HepG2 (cell line): ENCODE results near the gene GIPC1. TPM values are rescaled to one million over a fixed set of nuclear protein-coding genes. Genes with fewer than 3 reads are reported as not detected.
A peak's percentile ranks its signal among the peaks of the same experiment; 100 is the strongest.

Source experiments
- ARHGAP35 ChIP-seq: sonication (generic); formaldehyde crosslinking; IDR thresholded peaks from 2 replicates; pipeline ENCODE4 v1.9.0; 2022; ENCODE audit warnings: mild to moderate bottlenecking, inconsistent platforms, moderate library complexity, missing genetic modification reagents, borderline replicate concordance
- ARID4A ChIP-seq: sonication (generic); formaldehyde crosslinking; IDR thresholded peaks from 2 replicates; pipeline ENCODE4 v1.5.0; 2020; ENCODE audit warnings: mild to moderate bottlenecking, missing genetic modification reagents, borderline replicate concordance
- BRCA1 ChIP-seq: sonication (generic); formaldehyde crosslinking; IDR thresholded peaks from 2 replicates; pipeline ENCODE4 v1.4.0; 2020; ENCODE audit warnings: missing genetic modification reagents
- BRD4 ChIP-seq: sonication (generic); formaldehyde crosslinking; IDR thresholded peaks from 2 replicates; pipeline ENCODE4 v1.4.0; 2020; ENCODE audit warnings: missing genetic modification reagents
- CHCHD3 ChIP-seq: sonication (generic); formaldehyde crosslinking; IDR thresholded peaks from 2 replicates; pipeline ENCODE4 v1.8.0; 2022; ENCODE audit warnings: mild to moderate bottlenecking, missing genetic modification reagents, moderate library complexity
- ERF ChIP-seq: IDR thresholded peaks from 2 replicates; pipeline ENCODE4 v1.6.1; 2018; ENCODE audit warnings: missing biosample characterization, missing genetic modification reagents
- MAZ ChIP-seq, 2 experiments: sonication (generic) in 1 of 2; formaldehyde crosslinking in 1 of 2; IDR thresholded peaks; 2 replicates each; pipeline versions ENCODE4 v1.5.0 to v1.6.1; 2012 to 2020; ENCODE audit warnings: low read depth in 2 of 2, mild to moderate bottlenecking in 2 of 2, borderline replicate concordance in 1 of 2, improper control_type of control experiment in 1 of 2, low read length in 1 of 2, missing genetic modification reagents in 1 of 2, moderate library complexity in 1 of 2
- NKX3-1 ChIP-seq: sonication (generic); formaldehyde crosslinking; IDR thresholded peaks from 2 replicates; pipeline ENCODE4 v1.5.0; 2020; ENCODE audit warnings: missing genetic modification reagents
- TAF15 ChIP-seq: fragments of 200-400 bp; formaldehyde crosslinking; IDR thresholded peaks from one replicate; pipeline ENCODE4 v1.6.1; 2018; ENCODE audit warnings: mild to moderate bottlenecking, low read depth, low read length; ENCODE audit not compliant: poor library complexity, severe bottlenecking
- TERF1 ChIP-seq: sonication (generic); formaldehyde crosslinking; IDR thresholded peaks from 2 replicates; pipeline ENCODE4 v1.8.0; 2022; ENCODE audit warnings: mild to moderate bottlenecking, missing genetic modification reagents, moderate library complexity
- TFAP4 ChIP-seq: sonication (generic); IDR thresholded peaks from 2 replicates; pipeline ENCODE4 v1.6.1; 2016; ENCODE audit warnings: low read depth, borderline replicate concordance
- TRIM24 ChIP-seq: sonication (generic); formaldehyde crosslinking; IDR thresholded peaks from 2 replicates; pipeline ENCODE4 v1.8.0; 2022; ENCODE audit warnings: mild to moderate bottlenecking, missing genetic modification reagents
- YY1 ChIP-seq: IDR thresholded peaks from 2 replicates; pipeline ENCODE4 v1.6.1; 2011; ENCODE audit warnings: low read length, low read depth, moderate library complexity, mild to moderate bottlenecking; ENCODE audit not compliant: insufficient read depth, insufficient replicate concordance
- ZFY ChIP-seq: sonication (generic); formaldehyde crosslinking; IDR thresholded peaks from 2 replicates; pipeline ENCODE4 v1.4.0; 2020; ENCODE audit warnings: missing genetic modification reagents
- ZNF362 ChIP-seq: sonication (generic); formaldehyde crosslinking; IDR thresholded peaks from 2 replicates; pipeline ENCODE4 v1.4.0; 2020; ENCODE audit warnings: missing genetic modification reagents, mild to moderate bottlenecking, borderline replicate concordance
- ZNF570 ChIP-seq: sonication (generic); formaldehyde crosslinking; IDR thresholded peaks from 2 replicates; pipeline ENCODE4 v1.4.0; 2020; ENCODE audit warnings: mild to moderate bottlenecking, missing genetic modification reagents, borderline replicate concordance
- ZNF768 ChIP-seq: sonication (generic); formaldehyde crosslinking; IDR thresholded peaks from 2 replicates; pipeline ENCODE4 v1.4.0; 2020; ENCODE audit warnings: missing genetic modification reagents
- ZNF850 ChIP-seq: sonication (generic); formaldehyde crosslinking; conservative IDR thresholded peaks from 2 replicates; pipeline ENCODE4 v1.9.0; 2021; ENCODE audit warnings: mild to moderate bottlenecking, missing genetic modification reagents
- ZNF891 ChIP-seq: sonication (generic); formaldehyde crosslinking; IDR thresholded peaks from 2 replicates; pipeline ENCODE4 v1.5.0; 2020; ENCODE audit warnings: mild to moderate bottlenecking, missing genetic modification reagents
- ZSCAN31 ChIP-seq: sonication (generic); formaldehyde crosslinking; IDR thresholded peaks from 2 replicates; pipeline ENCODE4 v1.5.0; 2020; ENCODE audit warnings: low read depth, mild to moderate bottlenecking, missing genetic modification reagents
- polyA plus RNA-seq, 8 experiments: library from polyadenylated mRNA; depleted of rRNA in 3 of 8; stranded (reverse) in 7 of 8; unstranded in 1 of 8; fragments of >200 nt; fragmentation: Illumina TruSeq in 4 of 8; extraction: Trizol in 4 of 8; gene quantifications; 2 replicates each; pipeline versions ENCODE4 v1.2.1 to v1.2.3, GENCODE V29; 2011 to 2016; ENCODE audit warnings: low read depth in 4 of 8, missing spikeins in 1 of 8, mixed read lengths in 1 of 8; ENCODE audit not compliant: insufficient read depth in 1 of 8
- total RNA-seq, 5 experiments: library from RNA; depleted of rRNA; stranded (reverse); fragments of >200 nt; fragmentation: Illumina TruSeq; extraction: Trizol; gene quantifications; 2 replicates each; pipeline ENCODE4 v1.2.3, GENCODE V29; 2016; ENCODE audit warnings: low read depth in 1 of 5

Gene GIPC1
- total and polyA plus RNA-seq, 2 of the 13 experiments (the other 11 are each of a cell fraction or from before 2014, with no cell fraction given) = 27.1 to 48.1 TPM

GRCh38 chr19:14475251-14476073 lies 20.5 kb downstream of the GIPC1 start, which contains the start of gene PTGER1 (continued):
- TF ChIP-seq MAZ (IDR thresholded peaks at IDR 0.05; ENCODE audit: borderline replicate concordance, low read depth, low read length) (peak; percentile 57; the same call in 1 of the 2 replicates), MAZ (CRISPR knock-in tag; IDR thresholded peaks at IDR 0.05; ENCODE audit: low read depth) (no peak), BRCA1 (CRISPR knock-in tag) (no peak), ZNF850 (CRISPR knock-in tag) (no peak), YY1 (no peak), ZNF891 (CRISPR knock-in tag) (no peak), TERF1 (no peak), ARID4A (CRISPR knock-in tag) (peak; percentile 27; the same call in 1 of the 2 replicates), ZNF362 (no peak), BRD4 (CRISPR knock-in tag) (no peak), CHCHD3 (no peak), ARHGAP35 (no peak), ERF (CRISPR knock-in tag) (no peak), ZNF768 (CRISPR knock-in tag) (0 out of 2 replicates have a peak, but pooled peaks have one; percentile 27), ZFY (CRISPR knock-in tag) (no peak), TAF15 (peak; percentile 50), TFAP4 (no peak), TRIM24 (CRISPR knock-in tag) (no peak), ZNF570 (no peak), ZSCAN31 (no peak), NKX3-1 (CRISPR knock-in tag) (no peak)
